Activated T-cell treated with anti-CD3 and anti-CD28 coated beads, Interleukin-2, amount 50 U/mL, for 72 hours (primary cell): ENCODE measurements around the gene LRRC4C. TPM values are rescaled to one million over a fixed set of nuclear protein-coding genes. Genes with fewer than 3 reads are reported as not detected.
"Not testable (repeated sequence)": the region's sequence is repeated elsewhere in the genome, so short reads cannot be mapped to it uniquely, and the experiment has no call there.

Source experiments
- ATAC-seq, 2 donors: fragments of 150-1000 bp; cut with Tn5 transposase; replicated peaks in 1 of 2; 2 replicates each; pipeline ENCODE4 v1.10.0; 2021; ENCODE audit warnings: moderate library complexity in 2 of 2, mild to moderate bottlenecking in 1 of 2
- DNase-seq, 2 donors: peaks; one replicate each; pipeline ENCODE4 v3.0.0; 2021 to 2022; ENCODE audit warnings: mixed read lengths in 1 of 2
- H3K27ac Mint-ChIP-seq: one replicate; pipeline ENCODE4 v1.8.0; 2022; ENCODE audit warnings: mild to moderate bottlenecking, moderate library complexity, mixed read lengths
- H3K27me3 Mint-ChIP-seq: one replicate; pipeline ENCODE4 v1.8.0; 2022; ENCODE audit warnings: low read depth, mixed read lengths
- H3K36me3 Mint-ChIP-seq, 2 donors: one replicate each; pipeline ENCODE4 v1.8.0; 2022; ENCODE audit warnings: mixed read lengths in 2 of 2, mild to moderate bottlenecking in 1 of 2; ENCODE audit not compliant: insufficient read depth in 2 of 2
- H3K4me1 Mint-ChIP-seq: one replicate; pipeline ENCODE4 v1.8.0; 2022; ENCODE audit warnings: low read depth, mixed read lengths
- H3K4me3 Mint-ChIP-seq, 2 donors: one replicate each; pipeline ENCODE4 v1.8.0; 2022; ENCODE audit warnings: mild to moderate bottlenecking in 2 of 2, mixed read lengths in 2 of 2, moderate library complexity in 2 of 2
- H3K9me3 Mint-ChIP-seq, 2 donors: one replicate each; pipeline ENCODE4 v1.8.0; 2022; ENCODE audit warnings: mixed read lengths in 2 of 2
- total RNA-seq, 2 donors: library from RNA; stranded (reverse); gene quantifications; one replicate each; pipeline ENCODE4 v1.2.3, GENCODE V29; 2022

The LRRC4C gene
- total RNA-seq, 2 donors from 2014 or later = not detected

DNA sequence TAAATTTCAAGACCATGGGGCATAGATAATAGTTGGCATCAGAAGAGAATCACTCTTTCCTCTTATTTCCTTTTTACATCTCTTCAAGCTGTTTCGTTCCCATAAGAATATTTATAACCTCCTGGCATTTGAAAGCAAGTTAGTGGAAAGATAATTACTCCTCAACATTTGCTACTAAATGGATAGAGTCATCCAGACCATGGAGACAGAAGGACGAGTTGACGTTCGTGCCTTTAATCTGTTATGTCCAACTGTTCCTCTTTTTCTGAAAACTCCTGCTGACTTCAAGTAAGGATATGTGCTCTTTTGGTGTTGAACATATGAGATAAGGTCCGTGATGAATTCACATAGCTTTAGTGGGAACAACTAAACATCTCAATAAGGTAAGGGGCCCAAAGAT, 414.2 kb downstream of the LRRC4C start:
- Mint-ChIP-seq H3K27ac (no peak overlapping the region), H3K4me3 (no peak overlapping the region), H3K4me1 (no peaks in the 10 kb centered on the region), H3K36me3 (no peaks in the 10 kb centered on the region), H3K27me3 (no peaks in the 10 kb centered on the region), H3K9me3 (peaks cover 9 to 14% of the 10 kb centered on the region in 2 donors)
- DNase-seq (no peak), ATAC-seq (no peak)

- peaks cover 11 to 14% of the 10 kb centered on the region in 2 donors for H3K9me3 Mint-ChIP-seq
- H3K4me3 Mint-ChIP-seq = no peak overlapping the region
- H3K4me1 Mint-ChIP-seq = no peaks in the 10 kb centered on the region
- H3K27me3 Mint-ChIP-seq = no peaks in the 10 kb centered on the region
- DNase-seq (no peak), ATAC-seq (no peak)
- no peaks in the 10 kb centered on the region for H3K36me3 Mint-ChIP-seq
- no peak overlapping the region for H3K27ac Mint-ChIP-seq
Observed at GRCh38 chr11:41044747-41045146, 414.7 kb downstream of the LRRC4C start.

DNA sequence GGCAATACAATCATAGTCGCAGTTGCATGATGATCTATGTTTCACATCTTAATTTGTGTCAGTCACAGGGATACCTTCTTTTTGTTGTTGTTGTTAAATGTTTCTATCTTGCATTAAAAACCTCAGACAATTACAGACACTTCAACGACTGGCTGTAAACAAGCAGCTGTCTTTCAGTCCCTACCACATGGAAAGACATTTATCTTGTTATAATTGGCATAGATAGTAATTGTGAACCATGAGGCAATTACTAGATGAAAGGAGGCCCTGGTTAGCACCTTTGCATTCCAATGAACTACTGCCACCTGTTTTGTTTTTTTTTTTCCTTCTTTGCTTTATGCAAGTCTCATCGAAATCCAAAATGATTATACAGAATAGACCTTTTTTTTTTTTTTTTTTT, 416.8 kb downstream of the LRRC4C start:
- Mint-ChIP-seq H3K27ac (no peak overlapping the region), H3K4me3 (no peak overlapping the region), H3K36me3 (no peaks in the 10 kb centered on the region), H3K4me1 (no peaks in the 10 kb centered on the region), H3K27me3 (no peaks in the 10 kb centered on the region), H3K9me3 (peaks cover 7% of the 10 kb centered on the region in 2 donors)
- DNase-seq (no peak), ATAC-seq (no peak)

- Mint-ChIP-seq H3K4me1 (no peaks in the 10 kb centered on the region), H3K36me3 (no peaks in the 10 kb centered on the region), H3K27me3 (no peaks in the 10 kb centered on the region), H3K9me3 (peaks cover 7 to 9% of the 10 kb centered on the region in 2 donors), H3K4me3 (no peak overlapping the region), H3K27ac (no peak overlapping the region)
- ATAC-seq = no peak
- DNase-seq = no peak
Observed at GRCh38 chr11:41040474-41040873, 419.0 kb downstream of the LRRC4C start.

GRCh38 chr11:41039592-41039991, 419.9 kb downstream of the LRRC4C start:
- H3K36me3 Mint-ChIP-seq = no peaks in the 10 kb centered on the region
- H3K27ac Mint-ChIP-seq = no peak overlapping the region
- DNase-seq (no peak), ATAC-seq (no peak)
- H3K4me1 Mint-ChIP-seq = no peaks in the 10 kb centered on the region
- no peak overlapping the region for H3K4me3 Mint-ChIP-seq
- H3K9me3 Mint-ChIP-seq = peaks cover 8 to 9% of the 10 kb centered on the region in 2 donors
- no peaks in the 10 kb centered on the region for H3K27me3 Mint-ChIP-seq

DNA sequence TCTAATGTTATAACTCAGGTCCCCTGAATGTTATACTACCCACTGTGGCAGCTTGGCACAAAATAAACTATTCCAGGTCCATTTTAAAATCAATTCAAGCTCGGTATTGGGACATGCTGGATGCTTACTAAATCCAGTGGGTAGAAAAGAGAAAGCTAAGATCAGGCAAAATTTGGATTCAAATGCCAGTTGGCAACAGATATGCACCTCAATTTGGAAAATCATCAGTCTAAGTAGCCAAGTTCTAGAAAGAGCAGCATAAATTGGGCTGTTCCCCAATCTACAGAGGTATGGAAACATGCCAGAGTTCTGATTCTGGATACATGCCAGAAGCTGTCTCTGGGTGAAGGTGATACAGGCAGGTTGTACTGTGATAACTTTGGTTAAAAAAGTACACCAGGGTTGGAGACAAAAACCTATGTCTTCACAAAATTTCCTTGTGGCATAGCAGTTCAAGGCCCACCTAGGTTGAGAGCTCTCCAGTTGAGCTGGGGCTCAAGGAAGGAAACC, 427.8 kb downstream of the LRRC4C start:
- Mint-ChIP-seq H3K9me3 (peaks cover 9 to 11% of the 10 kb centered on the region in 2 donors), H3K27ac (no peak overlapping the region), H3K36me3 (no peaks in the 10 kb centered on the region), H3K27me3 (no peaks in the 10 kb centered on the region), H3K4me1 (no peaks in the 10 kb centered on the region), H3K4me3 (no peak overlapping the region)
- no peak for ATAC-seq
- DNase-seq = no peak

GRCh38 chr11:41020259-41020658, 439.2 kb downstream of the LRRC4C start:
- Mint-ChIP-seq H3K36me3 (peaks cover 1% of the 10 kb centered on the region in 2 donors), H3K9me3 (peaks cover 8 to 11% of the 10 kb centered on the region in 2 donors)

GRCh38 chr11:41019666-41020065, 439.8 kb downstream of the LRRC4C start:
- H3K27ac Mint-ChIP-seq, ATAC-seq: not testable (repeated sequence)

More at GRCh38 chr11:41020259-41020658, 439.2 kb downstream of the LRRC4C start:
- Mint-ChIP-seq H3K27me3 (no peaks in the 10 kb centered on the region), H3K4me1 (no peaks in the 10 kb centered on the region), H3K4me3 (no peak overlapping the region), H3K27ac (no peak overlapping the region)
- no peak for DNase-seq
- ATAC-seq = no peak

GRCh38 chr11:41018224-41018623, 441.2 kb downstream of the LRRC4C start:
- Mint-ChIP-seq H3K4me1 (no peaks in the 10 kb centered on the region), H3K27ac (no peak overlapping the region), H3K27me3 (no peaks in the 10 kb centered on the region), H3K9me3 (peaks cover 7 to 10% of the 10 kb centered on the region in 2 donors), H3K4me3 (no peak overlapping the region), H3K36me3 (peaks cover 1% of the 10 kb centered on the region in 2 donors)
- ATAC-seq (no peak), DNase-seq (no peak)

More at GRCh38 chr11:41019666-41020065, 439.8 kb downstream of the LRRC4C start:
- H3K9me3 Mint-ChIP-seq, H3K4me3 Mint-ChIP-seq, H3K4me1 Mint-ChIP-seq, DNase-seq, H3K27me3 Mint-ChIP-seq, H3K36me3 Mint-ChIP-seq: not testable (repeated sequence)

GRCh38 chr11:41010361-41011050, 448.9 kb downstream of the LRRC4C start:
- ATAC-seq (no peak), DNase-seq (no peak)
- Mint-ChIP-seq H3K27ac (no peak overlapping the region), H3K9me3 (peaks cover 8 to 19% of the 10 kb centered on the region in 2 donors), H3K4me1 (no peaks in the 10 kb centered on the region), H3K27me3 (no peaks in the 10 kb centered on the region), H3K36me3 (peaks cover 0 to 2% of the 10 kb centered on the region in 2 donors), H3K4me3 (no peak overlapping the region)

GRCh38 chr11:41005986-41006385, 453.5 kb downstream of the LRRC4C start:
- no peak overlapping the region for H3K4me3 Mint-ChIP-seq
- peaks cover 8 to 19% of the 10 kb centered on the region in 2 donors for H3K9me3 Mint-ChIP-seq
- H3K36me3 Mint-ChIP-seq = peaks cover 0 to 4% of the 10 kb centered on the region in 2 donors
- no peak overlapping the region for H3K27ac Mint-ChIP-seq
- H3K27me3 Mint-ChIP-seq = no peaks in the 10 kb centered on the region
- no peak for ATAC-seq
- no peak for DNase-seq
- H3K4me1 Mint-ChIP-seq = no peaks in the 10 kb centered on the region

DNA sequence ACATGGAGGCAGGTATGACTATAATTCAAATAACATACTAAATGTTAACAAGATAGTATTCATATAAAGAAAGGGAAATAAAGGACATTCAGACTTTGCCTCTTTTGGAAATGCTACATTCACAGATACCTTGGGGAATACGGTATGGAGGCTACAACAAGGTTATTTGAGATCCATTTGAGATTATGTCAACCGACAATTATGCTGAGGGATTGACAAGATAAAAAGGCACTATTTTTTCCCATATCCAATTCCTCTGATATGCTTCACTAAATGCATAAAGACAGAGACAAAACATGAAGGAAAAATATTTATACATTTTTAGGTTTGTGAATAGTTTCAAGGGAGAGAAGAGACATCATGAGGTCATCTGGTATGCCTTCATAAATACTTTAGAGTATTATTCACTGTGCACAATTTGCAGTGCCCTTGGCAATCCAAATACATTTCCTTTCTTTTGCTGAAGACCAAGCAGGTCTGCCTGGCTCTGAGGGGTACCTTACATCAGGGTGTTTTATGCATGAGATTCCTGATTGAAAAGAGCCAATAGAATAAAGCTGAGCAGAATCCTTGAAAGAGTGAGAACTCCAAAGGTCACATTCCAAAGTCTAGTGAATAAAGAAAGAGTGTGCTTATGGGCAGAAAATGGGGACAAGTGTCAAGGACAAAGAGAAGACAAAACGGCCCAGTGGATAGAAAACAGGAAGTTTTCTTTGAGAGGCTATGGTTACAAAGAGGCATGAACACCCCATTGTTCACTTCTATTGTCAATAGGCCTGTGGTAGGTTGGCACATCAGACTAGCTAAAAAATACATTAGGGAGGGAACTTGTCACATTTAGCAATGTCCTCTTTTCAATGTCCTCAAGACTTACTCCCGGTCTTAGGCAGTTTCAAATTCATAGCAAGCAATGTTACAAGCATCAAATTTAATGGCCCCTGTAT, 455.8 kb downstream of the LRRC4C start:
- Mint-ChIP-seq H3K9me3 (peaks cover 5 to 18% of the 10 kb centered on the region in 2 donors), H3K27ac (no peak overlapping the region), H3K36me3 (peaks cover 0 to 4% of the 10 kb centered on the region in 2 donors), H3K27me3 (no peaks in the 10 kb centered on the region), H3K4me3 (no peak overlapping the region), H3K4me1 (no peaks in the 10 kb centered on the region)
- ATAC-seq (no peak), DNase-seq (no peak)

DNA sequence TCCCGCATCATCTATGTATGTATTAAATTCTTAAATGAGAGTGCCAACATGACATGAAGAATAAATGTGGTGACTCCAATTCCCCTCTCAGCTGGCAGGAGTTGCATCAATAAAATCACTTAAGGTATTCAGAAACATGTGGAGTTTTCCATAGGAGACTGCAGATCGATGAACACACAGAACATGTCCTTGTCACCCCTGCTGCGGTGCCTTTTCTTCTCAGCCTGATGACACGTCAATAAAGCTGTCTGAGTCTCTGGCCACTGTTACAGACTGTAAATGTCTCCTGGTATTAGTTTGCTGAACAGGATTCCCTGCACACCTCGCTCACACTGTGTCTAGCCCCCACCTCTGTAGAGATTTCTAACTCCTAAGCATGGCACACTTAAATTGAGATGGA, 460.5 kb downstream of the LRRC4C start:
- DNase-seq (no peak), ATAC-seq (no peak)
- H3K9me3 Mint-ChIP-seq = peaks cover 13 to 15% of the 10 kb centered on the region in 2 donors
- peaks cover 0 to 2% of the 10 kb centered on the region in 2 donors for H3K36me3 Mint-ChIP-seq
- H3K4me3 Mint-ChIP-seq = no peak overlapping the region
- H3K27ac Mint-ChIP-seq = no peak overlapping the region
- no peaks in the 10 kb centered on the region for H3K27me3 Mint-ChIP-seq
- no peaks in the 10 kb centered on the region for H3K4me1 Mint-ChIP-seq
